ENCODE measurements around the gene MRPS15.

GRCh38 chr1:36467027-36467410, 2.8 kb upstream of the MRPS15 start:
- TF ChIP-seq ZNF8 (CRISPR knock-in tag; IDR thresholded peaks at IDR 0.05) (no peak), CSDC2 (CRISPR knock-in tag; IDR thresholded peaks at IDR 0.05) (no peak), ZFP3 (CRISPR knock-in tag; IDR thresholded peaks at IDR 0.05) (no peak), BACH2 (CRISPR knock-in tag; IDR thresholded peaks at IDR 0.05; ENCODE audit: borderline replicate concordance) (no peak), ZC3H10 (CRISPR knock-in tag; IDR thresholded peaks at IDR 0.05) (no peak), ARNTL (CRISPR knock-in tag; IDR thresholded peaks at IDR 0.05; ENCODE audit: borderline replicate concordance, low read depth) (no peak)
- TF ChIP-seq, protein P1, sequence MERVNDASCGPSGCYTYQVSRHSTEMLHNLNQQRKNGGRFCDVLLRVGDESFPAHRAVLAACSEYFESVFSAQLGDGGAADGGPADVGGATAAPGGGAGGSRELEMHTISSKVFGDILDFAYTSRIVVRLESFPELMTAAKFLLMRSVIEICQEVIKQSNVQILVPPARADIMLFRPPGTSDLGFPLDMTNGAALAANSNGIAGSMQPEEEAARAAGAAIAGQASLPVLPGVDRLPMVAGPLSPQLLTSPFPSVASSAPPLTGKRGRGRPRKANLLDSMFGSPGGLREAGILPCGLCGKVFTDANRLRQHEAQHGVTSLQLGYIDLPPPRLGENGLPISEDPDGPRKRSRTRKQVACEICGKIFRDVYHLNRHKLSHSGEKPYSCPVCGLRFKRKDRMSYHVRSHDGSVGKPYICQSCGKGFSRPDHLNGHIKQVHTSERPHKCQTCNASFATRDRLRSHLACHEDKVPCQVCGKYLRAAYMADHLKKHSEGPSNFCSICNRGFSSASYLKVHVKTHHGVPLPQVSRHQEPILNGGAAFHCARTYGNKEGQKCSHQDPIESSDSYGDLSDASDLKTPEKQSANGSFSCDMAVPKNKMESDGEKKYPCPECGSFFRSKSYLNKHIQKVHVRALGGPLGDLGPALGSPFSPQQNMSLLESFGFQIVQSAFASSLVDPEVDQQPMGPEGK (CRISPR knock-in tag; IDR thresholded peaks at IDR 0.05; ENCODE audit: borderline replicate concordance) = no peak

Data from SK-N-SH treated with all-trans-retinoic acid at 6 μM for 48 hours (cell line).